H9 (cell line): ENCODE results near the gene ACOX3. TPM values are rescaled to one million over a fixed set of nuclear protein-coding genes. Genes with fewer than 3 reads are reported as not detected.

ENCODE experiments used
- DNase-seq: peaks from one replicate; pipeline ENCODE4 v3.0.0-alpha.2; 2017
- H2AFZ ChIP-seq: one replicate; pipeline ENCODE4 v1.6.1; 2013; ENCODE audit warnings: mild to moderate bottlenecking, low read length, control low read depth, moderate library complexity
- H2AK5ac ChIP-seq: 2 replicates; pipeline ENCODE4 v1.6.1; 2013; ENCODE audit warnings: low read length, control low read depth, mixed read lengths; ENCODE audit not compliant: insufficient read length
- H2BK120ac ChIP-seq: one replicate; pipeline ENCODE4 v1.6.1; 2013; ENCODE audit warnings: low read depth, mild to moderate bottlenecking, low read length, control low read depth, inconsistent platforms; ENCODE audit not compliant: poor library complexity, severe bottlenecking
- H2BK12ac ChIP-seq: 2 replicates; pipeline ENCODE4 v1.6.1; 2013; ENCODE audit warnings: low read length, control low read depth, mixed read lengths, low read depth; ENCODE audit not compliant: insufficient read length
- H2BK15ac ChIP-seq: 2 replicates; pipeline ENCODE4 v1.6.1; 2013; ENCODE audit warnings: low read depth, low read length, control low read depth
- H2BK20ac ChIP-seq: one replicate; pipeline ENCODE4 v1.6.1; 2013; ENCODE audit warnings: low read depth, mild to moderate bottlenecking, low read length, control low read depth, inconsistent platforms; ENCODE audit not compliant: poor library complexity, severe bottlenecking
- H2BK5ac ChIP-seq: 2 replicates; pipeline ENCODE4 v1.6.1; 2013; ENCODE audit warnings: low read length, control low read depth, mixed read lengths; ENCODE audit not compliant: insufficient read length
- H3K14ac ChIP-seq: 2 replicates; pipeline ENCODE4 v1.6.1; 2013; ENCODE audit warnings: low read length, control low read depth; ENCODE audit not compliant: insufficient read depth
- H3K18ac ChIP-seq: 2 replicates; pipeline ENCODE4 v1.6.1; 2013; ENCODE audit warnings: low read depth, mild to moderate bottlenecking, mixed read lengths, low read length, control low read depth; ENCODE audit not compliant: insufficient read length
- H3K23ac ChIP-seq: 2 replicates; pipeline ENCODE4 v1.6.1; 2013; ENCODE audit warnings: low read length, control low read depth, mixed read lengths, low read depth; ENCODE audit not compliant: insufficient read length
- H3K23me2 ChIP-seq: 2 replicates; pipeline ENCODE4 v1.6.1; 2013; ENCODE audit warnings: low read depth, mild to moderate bottlenecking, mixed read lengths, low read length, control low read depth; ENCODE audit not compliant: insufficient read length, poor library complexity, severe bottlenecking
- H3K27ac ChIP-seq: 2 replicates; pipeline ENCODE4 v1.5.1; 2013; ENCODE audit warnings: low read length, control low read depth, mixed read lengths, low read depth; ENCODE audit not compliant: insufficient read length
- H3K27me3 ChIP-seq: 2 replicates; pipeline ENCODE4 v1.6.1; 2013; ENCODE audit warnings: low read length, control low read depth, inconsistent platforms; ENCODE audit not compliant: insufficient read depth
- H3K4ac ChIP-seq: 2 replicates; pipeline ENCODE4 v1.6.1; 2013; ENCODE audit warnings: low read depth, mild to moderate bottlenecking, control low read depth, inconsistent platforms, low read length, moderate library complexity
- H3K4me1 ChIP-seq: 2 replicates; pipeline ENCODE4 v1.6.1; 2013; ENCODE audit warnings: low read length, control low read depth, inconsistent platforms; ENCODE audit not compliant: insufficient read depth
- H3K4me2 ChIP-seq: 2 replicates; pipeline ENCODE4 v1.6.1; 2013; ENCODE audit warnings: low read length, control low read depth, mixed read lengths; ENCODE audit not compliant: insufficient read length, insufficient read depth
- H3K56ac ChIP-seq: 2 replicates; pipeline ENCODE4 v1.6.1; 2013; ENCODE audit warnings: low read depth, mild to moderate bottlenecking, mixed read lengths, low read length, control low read depth; ENCODE audit not compliant: insufficient read length
- H3K79me1 ChIP-seq: 2 replicates; pipeline ENCODE4 v1.6.1; 2013; ENCODE audit warnings: low read depth, mild to moderate bottlenecking, moderate library complexity, low read length, control low read depth, inconsistent platforms; ENCODE audit not compliant: insufficient read depth, poor library complexity, severe bottlenecking
- H3K79me2 ChIP-seq: 2 replicates; pipeline ENCODE4 v1.6.1; 2013; ENCODE audit warnings: low read length, control low read depth, inconsistent platforms; ENCODE audit not compliant: insufficient read depth
- H3K9ac ChIP-seq: 2 replicates; pipeline ENCODE4 v1.6.1; 2013; ENCODE audit warnings: low read length, control low read depth, mixed read lengths; ENCODE audit not compliant: insufficient read length; ENCODE audit errors: extremely low read depth
- H3K9me3 ChIP-seq: one replicate; pipeline ENCODE4 v1.6.1; 2013; ENCODE audit warnings: low read depth, low read length, inconsistent platforms; ENCODE audit not compliant: control insufficient read depth
- H3T11ph ChIP-seq: one replicate; pipeline ENCODE4 v1.6.1; 2013; ENCODE audit warnings: mild to moderate bottlenecking, low read length, control low read depth, inconsistent platforms
- H4K20me1 ChIP-seq: one replicate; pipeline ENCODE4 v1.6.1; 2013; ENCODE audit not compliant: control insufficient read depth, insufficient read length, insufficient read depth
- H4K5ac ChIP-seq: 2 replicates; pipeline ENCODE4 v1.6.1; 2013; ENCODE audit warnings: low read depth, mild to moderate bottlenecking, mixed read lengths, low read length, control low read depth; ENCODE audit not compliant: insufficient read length
- H4K8ac ChIP-seq: replicated peaks from 2 replicates; pipeline ENCODE4 v1.6.1; 2013; ENCODE audit warnings: low read length, control low read depth, mixed read lengths, low read depth; ENCODE audit not compliant: insufficient read length
- H4K91ac ChIP-seq: 2 replicates; pipeline ENCODE4 v1.6.1; 2013; ENCODE audit warnings: low read depth, mild to moderate bottlenecking, moderate library complexity, mixed read lengths, low read length, control low read depth; ENCODE audit not compliant: insufficient read length
- H3K27ac Mint-ChIP-seq, 3 experiments: 2 replicates in 2 of 3; 3 replicates in 1 of 3; pipeline ENCODE4 v1.8.0; 2020 to 2021; ENCODE audit warnings: mixed read lengths in 3 of 3, mild to moderate bottlenecking in 1 of 3, moderate library complexity in 1 of 3
- H3K27me3 Mint-ChIP-seq: 2 replicates; pipeline ENCODE4 v1.8.0; 2021; ENCODE audit warnings: low read depth, mild to moderate bottlenecking, moderate library complexity, mixed read lengths
- H3K36me3 Mint-ChIP-seq, 3 experiments: 2 replicates in 2 of 3; 3 replicates in 1 of 3; pipeline ENCODE4 v1.8.0; 2020 to 2021; ENCODE audit warnings: low read depth in 3 of 3, mixed read lengths in 3 of 3; ENCODE audit not compliant: insufficient read depth in 1 of 3
- H3K4me1 Mint-ChIP-seq, 2 experiments: 2 replicates each; pipeline ENCODE4 v1.8.0; 2020; ENCODE audit warnings: mixed read lengths in 2 of 2
- H3K4me3 Mint-ChIP-seq, 2 experiments: 2 replicates in 1 of 2; 3 replicates in 1 of 2; pipeline ENCODE4 v1.8.0; 2020 to 2021; ENCODE audit warnings: mild to moderate bottlenecking in 2 of 2, mixed read lengths in 2 of 2, moderate library complexity in 1 of 2
- H3K9me3 Mint-ChIP-seq, 2 experiments: 2 replicates in 1 of 2; 3 replicates in 1 of 2; pipeline ENCODE4 v1.8.0; 2020; ENCODE audit warnings: mild to moderate bottlenecking in 2 of 2, mixed read lengths in 2 of 2, moderate library complexity in 1 of 2
- CTCF ChIP-seq: fragments of 200-600 bp; sonication (generic); conservative IDR thresholded peaks from 3 replicates; pipeline ENCODE4 v1.8.0; 2021; ENCODE audit warnings: antibody characterized with exemption, mild to moderate bottlenecking
- WGBS: extraction: QIAGEN DNeasy Blood & Tissue Kit; methylation state at CpG from one replicate; pipeline ENCODE4 v1.1.7; 2013; ENCODE audit warnings: missing lambda C conversion rate, low lambda C conversion rate, mixed read lengths; ENCODE audit not compliant: insufficient read length; ENCODE audit errors: extremely low coverage; 5-methylcytosine and 5-hydroxymethylcytosine counted together
- total RNA-seq: library from RNA; stranded (reverse); gene quantifications from 2 replicates; pipeline ENCODE4 v1.2.1, GENCODE V29; 2021

ACOX3 gene
- total RNA-seq, 1 experiment from 2014 or later = 13.8 TPM

GRCh38 chr4:8414377-8414776 is 26.1 kb downstream of the ACOX3 start:
- Histone ChIP-seq H3K4me1 (no peaks in the 10 kb centered on the region), H3K27me3 (no peaks in the 10 kb centered on the region), H3K23me2 (no peaks in the 10 kb centered on the region), H3K14ac (no peak overlapping the region), H3T11ph (no peak overlapping the region), H3K18ac (no peak overlapping the region), H4K91ac (no peak overlapping the region), H3K27ac (no peak overlapping the region), H2AK5ac (no peak overlapping the region), H4K20me1 (no peaks in the 10 kb centered on the region), H2BK120ac (no peak overlapping the region), H4K5ac (no peak overlapping the region), H3K79me2 (no peaks in the 10 kb centered on the region), H3K56ac (no peak overlapping the region), H2BK12ac (no peak overlapping the region), H2BK5ac (no peak overlapping the region), H3K4me2 (no peak overlapping the region), H3K4ac (no peak overlapping the region), H2AFZ (no peak overlapping the region), H3K9ac (no peak overlapping the region), H2BK15ac (no peak overlapping the region), H3K79me1 (no peaks in the 10 kb centered on the region), H3K23ac (no peak overlapping the region), H3K9me3 (no peaks in the 10 kb centered on the region), H2BK20ac (no peak overlapping the region), H4K8ac (no peak overlapping the region)
- Mint-ChIP-seq H3K36me3 (peaks cover 0 to 5% (median 4%) of the 10 kb centered on the region in 3 experiments; a peak in 4 of 7 replicates), H3K27ac (no peak overlapping the region), H3K4me3 (no peak overlapping the region), H3K27me3 (peaks cover 3% of the 10 kb centered on the region), H3K4me1 (peaks cover 7 to 12% of the 10 kb centered on the region in 2 experiments), H3K9me3 (no peaks in the 10 kb centered on the region)
- no peak for TF ChIP-seq CTCF
- no peak for DNase-seq
- no CpG with 5 or more reads among the region's 2 CpGs for WGBS
